Measurements from ENCODE around the gene NDE1.
"Not testable (repeated sequence)": the region's sequence is repeated elsewhere in the genome, so short reads cannot be mapped to it uniquely, and the experiment has no call there.

Gene NDE1

GRCh38 chr16:15650019-15650697 lies at the start of gene NDE1:
NDE1 (plus strand) TSS chr16:15650245; CDS start chr16:15664779, 14,534 bp downstream.
- DNase-seq (ENCODE audit: low spot score) = peak; percentile 94

- DNase-seq (ENCODE audit: low spot score) = no peak
Observed at GRCh38 chr16:15601212-15601879, 48.7 kb upstream of the NDE1 start.

GRCh38 chr16:15602285-15603044 lies 47.6 kb upstream of the NDE1 start:
- DNase-seq (ENCODE audit: low spot score) = no peak

- peak; percentile 67 for DNase-seq (ENCODE audit: low spot score)
Observed at GRCh38 chr16:15604460-15605440, 45.3 kb upstream of the NDE1 start.

GRCh38 chr16:15605839-15606517 lies 44.1 kb upstream of the NDE1 start:
- no peak for DNase-seq (ENCODE audit: low spot score)

GRCh38 chr16:15606518-15607220 lies 43.4 kb upstream of the NDE1 start:
- no peak for DNase-seq (ENCODE audit: low spot score)

GRCh38 chr16:15607221-15607699 lies 42.8 kb upstream of the NDE1 start:
- not testable (repeated sequence) for DNase-seq (ENCODE audit: low spot score)

GRCh38 chr16:15607700-15608396 lies 42.2 kb upstream of the NDE1 start:
- no peak for DNase-seq (ENCODE audit: low spot score)

GRCh38 chr16:15608398-15609285 lies 41.4 kb upstream of the NDE1 start:
- no peak for DNase-seq (ENCODE audit: low spot score)

GRCh38 chr16:15609286-15609649 lies 40.8 kb upstream of the NDE1 start:
- no peak for DNase-seq (ENCODE audit: low spot score)

- DNase-seq (ENCODE audit: low spot score) = no peak
Observed at GRCh38 chr16:15610369-15610871, 39.6 kb upstream of the NDE1 start.

GRCh38 chr16:15611610-15612009 lies 38.4 kb upstream of the NDE1 start:
- DNase-seq (ENCODE audit: low spot score) = no peak

- no peak for DNase-seq (ENCODE audit: low spot score)
Observed at GRCh38 chr16:15613676-15614075, 36.4 kb upstream of the NDE1 start.

- DNase-seq (ENCODE audit: low spot score) = no peak
Observed at GRCh38 chr16:15616012-15616411, 34.0 kb upstream of the NDE1 start.

- no peak for DNase-seq (ENCODE audit: low spot score)
Observed at GRCh38 chr16:15616475-15617165, 33.4 kb upstream of the NDE1 start.

- no peak for DNase-seq (ENCODE audit: low spot score)
Observed at GRCh38 chr16:15617901-15618300, 32.1 kb upstream of the NDE1 start.

- no peak for DNase-seq (ENCODE audit: low spot score)
Observed at GRCh38 chr16:15618392-15618791, 31.7 kb upstream of the NDE1 start.

GRCh38 chr16:15620611-15621195 lies 29.3 kb upstream of the NDE1 start:
- DNase-seq (ENCODE audit: low spot score) = no peak
